ENCODE results near the gene MYMX. TPM values are rescaled to one million over a fixed set of nuclear protein-coding genes. Genes with fewer than 3 reads are reported as not detected.

Gene MYMX
- total and polyA plus RNA-seq, 2 of the 13 experiments (the other 11 are each of a cell fraction or from before 2014, with no cell fraction given), result not detected

DNA sequence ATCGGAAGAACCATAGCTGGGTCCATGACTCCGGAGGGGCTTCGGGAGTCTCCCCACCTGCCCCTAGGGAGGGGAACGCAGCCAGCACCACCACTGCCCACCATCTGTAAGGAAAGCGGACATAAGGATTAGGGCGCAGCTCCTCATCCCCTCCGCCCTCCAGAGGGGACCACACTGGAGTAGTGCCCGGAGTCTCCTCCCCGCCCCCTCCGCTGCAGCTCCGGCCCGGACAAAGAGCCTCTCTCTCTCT lies 40.0 kb downstream of the MYMX start (continued):
- TF ChIP-seq NFKB2 (CRISPR knock-in tag; IDR thresholded peaks at IDR 0.05; ENCODE audit: borderline replicate concordance), result 0 out of 2 replicates have a peak, but pooled peaks have one; percentile 87
- peak; percentile 25; the same call in 1 of the 2 replicates for TF ChIP-seq BCL3 (CRISPR knock-in tag; IDR thresholded peaks at IDR 0.05)
- TF ChIP-seq ZNF235 (CRISPR knock-in tag; IDR thresholded peaks at IDR 0.05; ENCODE audit: borderline replicate concordance), result no peak
- no peak; the same call in 1 of the 2 replicates for TF ChIP-seq KAT8 (CRISPR knock-in tag; IDR thresholded peaks at IDR 0.05)
- TF ChIP-seq POLR2A (IDR thresholded peaks at IDR 0.05; ENCODE audit: insufficient read depth in 1 of 2, low read depth in 2 of 2, low read length in 2 of 2), result no peak
- TF ChIP-seq, protein P1, sequence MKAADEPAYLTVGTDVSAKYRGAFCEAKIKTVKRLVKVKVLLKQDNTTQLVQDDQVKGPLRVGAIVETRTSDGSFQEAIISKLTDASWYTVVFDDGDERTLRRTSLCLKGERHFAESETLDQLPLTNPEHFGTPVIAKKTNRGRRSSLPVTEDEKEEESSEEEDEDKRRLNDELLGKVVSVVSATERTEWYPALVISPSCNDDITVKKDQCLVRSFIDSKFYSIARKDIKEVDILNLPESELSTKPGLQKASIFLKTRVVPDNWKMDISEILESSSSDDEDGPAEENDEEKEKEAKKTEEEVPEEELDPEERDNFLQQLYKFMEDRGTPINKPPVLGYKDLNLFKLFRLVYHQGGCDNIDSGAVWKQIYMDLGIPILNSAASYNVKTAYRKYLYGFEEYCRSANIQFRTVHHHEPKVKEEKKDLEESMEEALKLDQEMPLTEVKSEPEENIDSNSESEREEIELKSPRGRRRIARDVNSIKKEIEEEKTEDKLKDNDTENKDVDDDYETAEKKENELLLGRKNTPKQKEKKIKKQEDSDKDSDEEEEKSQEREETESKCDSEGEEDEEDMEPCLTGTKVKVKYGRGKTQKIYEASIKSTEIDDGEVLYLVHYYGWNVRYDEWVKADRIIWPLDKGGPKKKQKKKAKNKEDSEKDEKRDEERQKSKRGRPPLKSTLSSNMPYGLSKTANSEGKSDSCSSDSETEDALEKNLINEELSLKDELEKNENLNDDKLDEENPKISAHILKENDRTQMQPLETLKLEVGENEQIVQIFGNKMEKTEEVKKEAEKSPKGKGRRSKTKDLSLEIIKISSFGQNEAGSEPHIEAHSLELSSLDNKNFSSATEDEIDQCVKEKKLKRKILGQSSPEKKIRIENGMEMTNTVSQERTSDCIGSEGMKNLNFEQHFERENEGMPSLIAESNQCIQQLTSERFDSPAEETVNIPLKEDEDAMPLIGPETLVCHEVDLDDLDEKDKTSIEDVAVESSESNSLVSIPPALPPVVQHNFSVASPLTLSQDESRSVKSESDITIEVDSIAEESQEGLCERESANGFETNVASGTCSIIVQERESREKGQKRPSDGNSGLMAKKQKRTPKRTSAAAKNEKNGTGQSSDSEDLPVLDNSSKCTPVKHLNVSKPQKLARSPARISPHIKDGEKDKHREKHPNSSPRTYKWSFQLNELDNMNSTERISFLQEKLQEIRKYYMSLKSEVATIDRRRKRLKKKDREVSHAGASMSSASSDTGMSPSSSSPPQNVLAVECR (CRISPR knock-in tag; IDR thresholded peaks at IDR 0.05; ENCODE audit: borderline replicate concordance), result no peak
- TF ChIP-seq ZNF468 (CRISPR knock-in tag; IDR thresholded peaks at IDR 0.05), result no peak
- TF ChIP-seq ZNF337 (CRISPR knock-in tag; IDR thresholded peaks at IDR 0.05; ENCODE audit: borderline replicate concordance, low read depth), result peak; percentile 71; the same call in 1 of the 2 replicates
- peak; percentile 81; the same call in 1 of the 2 replicates for TF ChIP-seq ZNF232 (CRISPR knock-in tag; IDR thresholded peaks at IDR 0.05; ENCODE audit: borderline replicate concordance)
- TF ChIP-seq ZSCAN12 (CRISPR knock-in tag; IDR thresholded peaks at IDR 0.05), result 0 out of 2 replicates have a peak, but pooled peaks have one; percentile 28
- TF ChIP-seq, protein P2, sequence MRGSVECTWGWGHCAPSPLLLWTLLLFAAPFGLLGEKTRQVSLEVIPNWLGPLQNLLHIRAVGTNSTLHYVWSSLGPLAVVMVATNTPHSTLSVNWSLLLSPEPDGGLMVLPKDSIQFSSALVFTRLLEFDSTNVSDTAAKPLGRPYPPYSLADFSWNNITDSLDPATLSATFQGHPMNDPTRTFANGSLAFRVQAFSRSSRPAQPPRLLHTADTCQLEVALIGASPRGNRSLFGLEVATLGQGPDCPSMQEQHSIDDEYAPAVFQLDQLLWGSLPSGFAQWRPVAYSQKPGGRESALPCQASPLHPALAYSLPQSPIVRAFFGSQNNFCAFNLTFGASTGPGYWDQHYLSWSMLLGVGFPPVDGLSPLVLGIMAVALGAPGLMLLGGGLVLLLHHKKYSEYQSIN (CRISPR knock-in tag; IDR thresholded peaks at IDR 0.05; ENCODE audit: borderline replicate concordance), result no peak
- TF ChIP-seq ZBTB4 (CRISPR knock-in tag; IDR thresholded peaks at IDR 0.05; ENCODE audit: borderline replicate concordance), result peak; percentile 67; the same call in 1 of the 2 replicates
- TF ChIP-seq ZNF383 (CRISPR knock-in tag; IDR thresholded peaks at IDR 0.05; ENCODE audit: borderline replicate concordance), result no peak
- TF ChIP-seq, protein P3, sequence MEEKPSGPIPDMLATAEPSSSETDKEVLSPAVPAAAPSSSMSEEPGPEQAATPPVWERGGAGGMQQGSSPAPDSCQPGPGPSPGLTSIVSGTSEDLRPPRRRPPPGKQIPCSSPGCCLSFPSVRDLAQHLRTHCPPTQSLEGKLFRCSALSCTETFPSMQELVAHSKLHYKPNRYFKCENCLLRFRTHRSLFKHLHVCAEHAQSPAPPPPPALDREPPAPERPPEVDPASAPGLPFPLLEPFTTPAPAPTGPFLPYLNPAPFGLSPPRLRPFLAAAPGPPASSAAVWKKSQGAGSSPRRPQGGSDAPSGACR (CRISPR knock-in tag; IDR thresholded peaks at IDR 0.05), result no peak
- TF ChIP-seq HNF4G (IDR thresholded peaks at IDR 0.05; ENCODE audit: borderline replicate concordance, low read depth, low read length), result peak; percentile 55; the same call in 1 of the 2 replicates
- no peak for TF ChIP-seq HNF4G (CRISPR knock-in tag; IDR thresholded peaks at IDR 0.05; ENCODE audit: borderline replicate concordance, low read depth)
- TF ChIP-seq RXRA (CRISPR knock-in tag; IDR thresholded peaks at IDR 0.05), result no peak
- TF ChIP-seq ZNF766 (CRISPR knock-in tag; IDR thresholded peaks at IDR 0.05; ENCODE audit: borderline replicate concordance), result peak; percentile 70; the same call in 1 of the 2 replicates
- TF ChIP-seq IKZF4 (CRISPR knock-in tag; IDR thresholded peaks at IDR 0.05; ENCODE audit: borderline replicate concordance, low read depth, not compliant biosample characterization), result peak; percentile 26
- peak; percentile 37; the same call in 1 of the 2 replicates for TF ChIP-seq ZNF605 (CRISPR knock-in tag; IDR thresholded peaks at IDR 0.05)
